A673 (cell line): ENCODE data around the gene PCNX3.
"Not testable (repeated sequence)": the region's sequence is repeated elsewhere in the genome, so short reads cannot be mapped to it uniquely, and the experiment has no call there.

Source experiments
- CTCF ChIP-seq: fragments of 300-800, 200-600 bp; sonication (generic); conservative IDR thresholded peaks from 2 replicates; pipeline ENCODE4 v1.5.1; 2017; ENCODE audit warnings: low read depth, mild to moderate bottlenecking, antibody characterized with exemption, low read length, moderate library complexity, mixed read lengths
- EZH2 ChIP-seq: fragments of 200-600 bp; sonication (generic); IDR thresholded peaks from 2 replicates; pipeline ENCODE4 v1.6.1; 2017; ENCODE audit warnings: borderline replicate concordance, low read depth, mild to moderate bottlenecking, mixed read lengths, antibody characterized with exemption, low read length; ENCODE audit not compliant: poor library complexity, severe bottlenecking

- not testable (repeated sequence) for TF ChIP-seq CTCF, EZH2
Observed at GRCh38 chr11:65639228-65639597, 23.6 kb downstream of the PCNX3 start.
